ENCODE measurements around the gene ICOS.

- no peak for TF ChIP-seq POLR2A (IDR thresholded peaks at IDR 0.05; ENCODE audit: control extremely low read depth in 1 of 2, low read depth in 2 of 2, low read length in 2 of 2)
- TF ChIP-seq RBBP5 (IDR thresholded peaks at IDR 0.05; ENCODE audit: borderline replicate concordance, low read depth, low read length) = no peak
- TF ChIP-seq CTCF (IDR thresholded peaks at IDR 0.05; ENCODE audit: control extremely low read depth in 1 of 3, insufficient read depth in 1 of 3, low read depth in 1 of 3, low read length in 3 of 3) = no peak
- no peak for TF ChIP-seq E2F6 (IDR thresholded peaks at IDR 0.05)
These were observed 14.9 kb downstream of the ICOS start for GRCh38 chr2:203951366-203951902.

Measured in H1 (cell line).